ENCODE measurements around the gene DPYD. TPM values are rescaled to one million over a fixed set of nuclear protein-coding genes. Genes with fewer than 3 reads are reported as not detected.

The DPYD gene
- total RNA-seq, 2 experiments from 2014 or later, result 34.4 to 35.9 TPM

DNA sequence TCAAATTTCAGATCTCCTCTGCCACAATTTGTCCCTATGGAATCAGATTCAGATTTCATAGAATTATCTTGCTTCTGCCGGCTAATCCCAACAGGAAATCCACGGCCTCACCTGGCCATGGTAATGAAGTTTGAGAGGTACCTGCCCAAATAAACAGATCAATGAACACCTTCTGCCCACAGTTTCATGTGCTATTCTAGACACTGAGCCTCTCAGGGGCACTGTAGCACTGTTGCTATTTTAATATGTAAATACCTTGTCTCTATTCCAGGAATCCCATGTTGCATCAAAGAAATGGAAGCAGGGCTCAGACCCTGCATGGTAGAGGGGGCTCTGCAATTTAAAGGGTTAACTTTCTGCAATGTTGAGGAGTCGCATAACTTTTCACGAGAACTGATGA, 606.1 kb downstream of the DPYD start:
- TF ChIP-seq CTCF (IDR thresholded peaks at IDR 0.05), result no peak
- ChIA-PET CTCF (no interaction called here), POLR2A (no interaction called here)
- no peak overlapping the region for H3K4me3 Mint-ChIP-seq
- H3K36me3 ChIP-seq (ENCODE audit: insufficient read depth, low read length), result no peaks in the 10 kb centered on the region
- ATAC-seq (ENCODE audit: poor library complexity) (no peak), DNase-seq (no peak)
- no peaks in the 10 kb centered on the region for H3K4me1 Mint-ChIP-seq (ENCODE audit: low read depth)
- no peak overlapping the region for H3K4me3 ChIP-seq (ENCODE audit: low read length)
- intact Hi-C loops (cut with DNase I, micrococcal nuclease), result no loop called here
- H3K4me1 ChIP-seq (ENCODE audit: insufficient read depth, low read length), result no peaks in the 10 kb centered on the region
- peaks cover 48% of the 10 kb centered on the region for H3K36me3 Mint-ChIP-seq (ENCODE audit: low read depth)
- H3K9me3 ChIP-seq (ENCODE audit: control insufficient read depth in 1 of 2, insufficient read depth in 1 of 2, low read length in 2 of 2), result no peaks in the 10 kb centered on the region
- no peak overlapping the region for H3K27ac Mint-ChIP-seq
- no peaks in the 10 kb centered on the region for H3K27me3 Mint-ChIP-seq
- H3K9me3 Mint-ChIP-seq, result peaks cover 3% of the 10 kb centered on the region
- H3K27me3 ChIP-seq (ENCODE audit: control insufficient read depth in 1 of 2, insufficient read depth in 2 of 2, low read length in 2 of 2), result no peaks in the 10 kb centered on the region
- no peak overlapping the region for H3K27ac ChIP-seq (ENCODE audit: low read depth in 1 of 2, low read length in 2 of 2)

DNA sequence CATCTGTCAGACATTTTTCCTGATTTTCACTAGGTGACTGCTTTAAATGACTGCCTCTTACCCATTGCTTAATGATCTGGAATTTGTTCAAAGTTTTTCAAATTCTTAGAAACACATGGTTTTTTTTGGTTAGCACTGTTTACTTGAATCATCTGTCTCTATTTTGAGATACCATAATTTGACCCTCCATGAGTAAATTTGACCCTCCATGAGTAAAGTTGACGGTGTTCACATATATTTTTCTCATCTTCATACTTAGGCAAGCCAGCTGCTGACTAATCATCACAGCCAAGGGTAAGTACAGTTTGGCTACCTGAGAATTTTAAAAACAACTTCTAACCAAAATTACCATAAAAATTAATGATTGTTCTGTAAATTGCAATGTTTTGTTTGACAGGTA, 612.7 kb downstream of the DPYD start:
- DNase-seq (no peak), ATAC-seq (ENCODE audit: poor library complexity) (no peak)
- Histone ChIP-seq H3K36me3 (ENCODE audit: insufficient read depth, low read length) (peaks cover 19% of the 10 kb centered on the region), H3K27me3 (ENCODE audit: control insufficient read depth in 1 of 2, insufficient read depth in 2 of 2, low read length in 2 of 2) (no peaks in the 10 kb centered on the region), H3K4me3 (ENCODE audit: low read length) (no peak overlapping the region), H3K27ac (ENCODE audit: low read depth in 1 of 2, low read length in 2 of 2) (no peak overlapping the region), H3K4me1 (ENCODE audit: insufficient read depth, low read length) (no peaks in the 10 kb centered on the region), H3K9me3 (ENCODE audit: control insufficient read depth in 1 of 2, insufficient read depth in 1 of 2, low read length in 2 of 2) (no peaks in the 10 kb centered on the region)
- Mint-ChIP-seq H3K27me3 (no peaks in the 10 kb centered on the region), H3K4me1 (ENCODE audit: low read depth) (no peaks in the 10 kb centered on the region), H3K36me3 (ENCODE audit: low read depth) (peaks cover 45% of the 10 kb centered on the region), H3K4me3 (no peak overlapping the region), H3K9me3 (no peaks in the 10 kb centered on the region), H3K27ac (no peak overlapping the region)
- TF ChIP-seq CTCF (IDR thresholded peaks at IDR 0.05), result no peak
- ChIA-PET CTCF (no interaction called here), POLR2A (no interaction called here)
- intact Hi-C loops (cut with DNase I, micrococcal nuclease), result no loop called here

- no peak overlapping the region for H3K27ac ChIP-seq (ENCODE audit: low read depth in 1 of 2, low read length in 2 of 2)
- no peak overlapping the region for H3K4me3 ChIP-seq (ENCODE audit: low read length)
- ChIA-PET CTCF (no interaction called here), POLR2A (no interaction called here)
- no peaks in the 10 kb centered on the region for H3K4me1 ChIP-seq (ENCODE audit: insufficient read depth, low read length)
- DNase-seq, result no peak
- no peak overlapping the region for H3K4me3 Mint-ChIP-seq
- H3K36me3 Mint-ChIP-seq (ENCODE audit: low read depth), result peaks cover 47% of the 10 kb centered on the region
- H3K4me1 Mint-ChIP-seq (ENCODE audit: low read depth), result no peaks in the 10 kb centered on the region
- intact Hi-C loops (cut with DNase I, micrococcal nuclease), result no loop called here
- H3K27ac Mint-ChIP-seq, result no peak overlapping the region
- no peaks in the 10 kb centered on the region for H3K27me3 Mint-ChIP-seq
- H3K9me3 ChIP-seq (ENCODE audit: control insufficient read depth in 1 of 2, insufficient read depth in 1 of 2, low read length in 2 of 2), result no peaks in the 10 kb centered on the region
- no peaks in the 10 kb centered on the region for H3K27me3 ChIP-seq (ENCODE audit: control insufficient read depth in 1 of 2, insufficient read depth in 2 of 2, low read length in 2 of 2)
- no peak for ATAC-seq (ENCODE audit: poor library complexity)
- no peak for TF ChIP-seq CTCF (IDR thresholded peaks at IDR 0.05)
- peaks cover 19% of the 10 kb centered on the region for H3K36me3 ChIP-seq (ENCODE audit: insufficient read depth, low read length)
- H3K9me3 Mint-ChIP-seq, result no peaks in the 10 kb centered on the region
Observed at GRCh38 chr1:97307568-97307967, 613.3 kb downstream of the DPYD start.

Measured in CD4-positive, alpha-beta T cell (primary cell).